Loucy (cell line): Measurements from ENCODE around the gene BOC.

ENCODE experiments used
- EZH2phosphoT487 ChIP-seq: fragments of 200-600 bp; IDR thresholded peaks from 2 replicates; pipeline ENCODE4 v1.6.1; 2018; ENCODE audit warnings: antibody characterized with exemption, mild to moderate bottlenecking, moderate library complexity, borderline replicate concordance
- TF ChIP-seq, protein P1 (sequence below): fragments of 200-600 bp; sonication (generic); conservative IDR thresholded peaks from 2 replicates; pipeline ENCODE4 v1.5.1; 2014; ENCODE audit warnings: mild to moderate bottlenecking, antibody characterized with exemption, low read length

DNA sequence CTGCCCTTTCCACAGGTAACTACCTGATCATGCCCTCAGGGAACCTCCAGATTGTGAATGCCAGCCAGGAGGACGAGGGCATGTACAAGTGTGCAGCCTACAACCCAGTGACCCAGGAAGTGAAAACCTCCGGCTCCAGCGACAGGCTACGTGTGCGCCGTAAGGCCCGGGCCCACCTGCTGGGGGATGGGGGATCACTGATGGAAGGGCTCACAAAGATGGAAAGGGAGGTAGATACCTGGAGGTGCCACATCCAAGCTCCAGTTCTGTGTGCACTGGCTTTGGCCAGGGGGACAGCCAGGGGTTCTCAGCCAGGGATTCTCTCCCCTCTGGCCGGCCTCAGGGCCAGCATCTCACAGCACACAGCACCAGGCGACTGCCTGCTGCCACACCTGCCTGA, 59.4 kb downstream of the BOC start:
- TF ChIP-seq, protein P1, sequence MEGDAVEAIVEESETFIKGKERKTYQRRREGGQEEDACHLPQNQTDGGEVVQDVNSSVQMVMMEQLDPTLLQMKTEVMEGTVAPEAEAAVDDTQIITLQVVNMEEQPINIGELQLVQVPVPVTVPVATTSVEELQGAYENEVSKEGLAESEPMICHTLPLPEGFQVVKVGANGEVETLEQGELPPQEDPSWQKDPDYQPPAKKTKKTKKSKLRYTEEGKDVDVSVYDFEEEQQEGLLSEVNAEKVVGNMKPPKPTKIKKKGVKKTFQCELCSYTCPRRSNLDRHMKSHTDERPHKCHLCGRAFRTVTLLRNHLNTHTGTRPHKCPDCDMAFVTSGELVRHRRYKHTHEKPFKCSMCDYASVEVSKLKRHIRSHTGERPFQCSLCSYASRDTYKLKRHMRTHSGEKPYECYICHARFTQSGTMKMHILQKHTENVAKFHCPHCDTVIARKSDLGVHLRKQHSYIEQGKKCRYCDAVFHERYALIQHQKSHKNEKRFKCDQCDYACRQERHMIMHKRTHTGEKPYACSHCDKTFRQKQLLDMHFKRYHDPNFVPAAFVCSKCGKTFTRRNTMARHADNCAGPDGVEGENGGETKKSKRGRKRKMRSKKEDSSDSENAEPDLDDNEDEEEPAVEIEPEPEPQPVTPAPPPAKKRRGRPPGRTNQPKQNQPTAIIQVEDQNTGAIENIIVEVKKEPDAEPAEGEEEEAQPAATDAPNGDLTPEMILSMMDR: no peak
- no peak for TF ChIP-seq EZH2phosphoT487
